Breast epithelium (tissue), 3 donors: ENCODE results near the gene MX2.

Experiments
- POLR2A ChIP-seq: fragments of 450-650 bp; IDR thresholded peaks from one replicate; pipeline ENCODE4 v1.6.1; 2016; ENCODE audit warnings: antibody characterized with exemption, mild to moderate bottlenecking, moderate library complexity
- TF ChIP-seq, protein P1 (sequence below), 3 donors: fragments of 450-650 bp; IDR thresholded peaks; one replicate each; pipeline ENCODE4 v1.5.1; 2016 to 2017; ENCODE audit warnings: antibody characterized with exemption in 3 of 3, mild to moderate bottlenecking in 3 of 3, moderate library complexity in 3 of 3

DNA sequence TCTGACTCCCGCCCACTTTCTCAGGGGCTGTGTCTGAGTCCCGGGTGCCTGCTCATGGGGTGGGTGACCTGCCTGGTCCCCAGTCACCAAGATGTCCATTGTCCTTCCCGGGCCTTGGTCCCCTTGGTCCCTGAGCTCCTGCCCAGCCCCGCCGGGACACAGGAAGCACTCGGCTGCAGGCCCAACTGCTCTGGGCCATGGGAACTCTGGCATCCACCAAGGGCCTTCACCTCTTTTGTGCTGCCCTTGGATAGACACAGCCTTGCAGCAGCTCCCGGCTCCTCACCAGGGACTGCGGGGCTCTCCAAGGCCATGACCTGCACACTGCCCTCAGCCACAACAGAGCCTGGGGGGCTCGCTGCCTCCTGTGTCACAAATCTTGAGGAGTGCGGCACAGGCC is 42.1 kb downstream of the MX2 start:
- TF ChIP-seq, protein P1, sequence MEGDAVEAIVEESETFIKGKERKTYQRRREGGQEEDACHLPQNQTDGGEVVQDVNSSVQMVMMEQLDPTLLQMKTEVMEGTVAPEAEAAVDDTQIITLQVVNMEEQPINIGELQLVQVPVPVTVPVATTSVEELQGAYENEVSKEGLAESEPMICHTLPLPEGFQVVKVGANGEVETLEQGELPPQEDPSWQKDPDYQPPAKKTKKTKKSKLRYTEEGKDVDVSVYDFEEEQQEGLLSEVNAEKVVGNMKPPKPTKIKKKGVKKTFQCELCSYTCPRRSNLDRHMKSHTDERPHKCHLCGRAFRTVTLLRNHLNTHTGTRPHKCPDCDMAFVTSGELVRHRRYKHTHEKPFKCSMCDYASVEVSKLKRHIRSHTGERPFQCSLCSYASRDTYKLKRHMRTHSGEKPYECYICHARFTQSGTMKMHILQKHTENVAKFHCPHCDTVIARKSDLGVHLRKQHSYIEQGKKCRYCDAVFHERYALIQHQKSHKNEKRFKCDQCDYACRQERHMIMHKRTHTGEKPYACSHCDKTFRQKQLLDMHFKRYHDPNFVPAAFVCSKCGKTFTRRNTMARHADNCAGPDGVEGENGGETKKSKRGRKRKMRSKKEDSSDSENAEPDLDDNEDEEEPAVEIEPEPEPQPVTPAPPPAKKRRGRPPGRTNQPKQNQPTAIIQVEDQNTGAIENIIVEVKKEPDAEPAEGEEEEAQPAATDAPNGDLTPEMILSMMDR (IDR thresholded peaks at IDR 0.05), result no peak
- TF ChIP-seq POLR2A, result no peak
